T-cell (primary cell): ENCODE data around the gene SIX2. TPM values are rescaled to one million over a fixed set of nuclear protein-coding genes. Genes with fewer than 3 reads are reported as not detected.

Source experiments
- ATAC-seq, 4 experiments: fragments of 200-7000 bp in 3 of 4; fragments of 150-1000 bp in 1 of 4; cut with Tn5 transposase; replicated peaks in 1 of 4; 1 replicate in 3 of 4; 2 replicates in 1 of 4; pipeline ENCODE4 v1.10.0; 2021; ENCODE audit warnings: moderate library complexity in 3 of 4, mild to moderate bottlenecking in 2 of 4, moderate number of reproducible peaks in 1 of 4
- CTCF ChIA-PET, 2 donors: fragments of 300-600 bp; sonication (Branson Sonifier 250); formaldehyde crosslinking; loops; one replicate each; lab custom pipeline; 2022; ENCODE audit warnings: antibody characterized with exemption in 2 of 2; lab: Charles Lee
- POLR2A ChIA-PET, 2 donors: fragments of 300-600 bp; sonication (Branson Sonifier 250); formaldehyde crosslinking; loops; one replicate each; lab custom pipeline; 2022; ENCODE audit warnings: antibody characterized with exemption in 2 of 2; lab: Charles Lee
- DNase-seq, 35 experiments: peaks; one replicate each; pipeline versions ENCODE4 v3.0.0 to v3.0.0-alpha.2; 2013 to 2023
- H3K27ac ChIP-seq: one replicate; pipeline ENCODE4 v1.5.1; 2013; ENCODE audit warnings: low read length
- H3K27me3 ChIP-seq, 2 experiments: replicated peaks in 1 of 2; 1 replicate in 1 of 2; 2 replicates in 1 of 2; pipeline versions ENCODE4 v1.6.1 to v1.7.0; 2013; ENCODE audit warnings: low read length in 1 of 2, mixed read lengths in 1 of 2; ENCODE audit not compliant: control insufficient read depth in 2 of 2, insufficient read depth in 2 of 2; ENCODE audit errors: extremely low read depth in 1 of 2
- H3K36me3 ChIP-seq, 2 donors: 1 replicate in 1 of 2; 2 replicates in 1 of 2; pipeline versions ENCODE4 v1.6.1 to v1.7.0; 2013; ENCODE audit warnings: low read length in 1 of 2; ENCODE audit not compliant: control insufficient read depth in 2 of 2, insufficient read depth in 1 of 2; ENCODE audit errors: extremely low read depth in 1 of 2
- H3K4me1 ChIP-seq, 2 experiments: 1 replicate in 1 of 2; 2 replicates in 1 of 2; pipeline versions ENCODE4 v1.6.1 to v1.7.0; 2013; ENCODE audit warnings: low read length in 2 of 2, mixed read lengths in 1 of 2; ENCODE audit not compliant: insufficient read depth in 2 of 2, control insufficient read depth in 1 of 2; ENCODE audit errors: extremely low read depth in 1 of 2
- H3K4me3 ChIP-seq, 2 donors: 1 replicate in 1 of 2; 2 replicates in 1 of 2; pipeline versions ENCODE4 v1.5.1 to v1.7.0; 2013; ENCODE audit warnings: mild to moderate bottlenecking in 2 of 2, low read length in 1 of 2, moderate library complexity in 1 of 2; ENCODE audit not compliant: control insufficient read depth in 1 of 2; ENCODE audit errors: extremely low read depth in 1 of 2
- H3K9me3 ChIP-seq: 2 replicates; pipeline ENCODE4 v1.7.0; 2013
- H3K27ac Mint-ChIP-seq, 2 donors: one replicate each; pipeline ENCODE4 v1.8.0; 2020 to 2021; ENCODE audit warnings: mild to moderate bottlenecking in 2 of 2, mixed read lengths in 2 of 2
- H3K27me3 Mint-ChIP-seq, 2 donors: one replicate each; pipeline ENCODE4 v1.8.0; 2021 to 2022; ENCODE audit warnings: mixed read lengths in 2 of 2
- H3K36me3 Mint-ChIP-seq: one replicate; pipeline ENCODE4 v1.8.0; 2021; ENCODE audit warnings: mixed read lengths
- H3K4me1 Mint-ChIP-seq, 3 donors: one replicate each; pipeline ENCODE4 v1.8.0; 2020 to 2022; ENCODE audit warnings: mixed read lengths in 3 of 3, mild to moderate bottlenecking in 1 of 3
- H3K4me3 Mint-ChIP-seq, 3 donors: one replicate each; pipeline ENCODE4 v1.8.0; 2020 to 2022; ENCODE audit warnings: mild to moderate bottlenecking in 3 of 3, mixed read lengths in 3 of 3, moderate library complexity in 3 of 3
- H3K9me3 Mint-ChIP-seq, 3 donors: one replicate each; pipeline ENCODE4 v1.8.0; 2020 to 2022; ENCODE audit warnings: mixed read lengths in 3 of 3
- WGBS: methylation state at CpG from one replicate; pipeline ENCODE4 v1.1.5; 2013; ENCODE audit warnings: missing lambda C conversion rate; ENCODE audit not compliant: insufficient coverage; 5-methylcytosine and 5-hydroxymethylcytosine counted together
- total RNA-seq, 35 experiments: library from RNA in 6 of 35; stranded (reverse) in 6 of 35; fragments of 120-200 nt in 1 of 35; gene quantifications; one replicate each; pipeline versions ENCODE4 v1.2.1 to v1.2.4 and lab custom pipeline; 2013 to 2026

The SIX2 gene
- total RNA-seq, 5 donors from 2014 or later (not counting 1 experiment from before 2014, with no cell fraction given) = not detected

DNA sequence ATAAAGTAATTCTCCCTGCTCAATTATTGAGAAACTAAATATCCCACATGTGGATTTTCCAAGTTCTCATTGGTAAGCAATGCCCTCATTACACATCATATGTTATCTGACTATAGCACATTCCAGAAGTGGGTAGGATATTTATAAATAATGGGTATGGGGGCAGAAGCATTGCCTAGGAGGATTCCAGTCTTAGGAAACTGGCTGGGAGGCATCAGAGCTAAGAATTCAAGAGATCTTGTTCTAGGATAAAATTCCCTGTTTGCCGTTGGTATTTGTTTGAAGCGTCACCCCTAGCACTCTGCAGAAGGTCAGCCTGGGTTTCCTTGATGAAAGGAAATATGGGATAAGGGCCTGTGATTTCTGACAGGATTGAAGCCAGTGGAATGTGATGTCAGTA, 20.1 kb downstream of the SIX2 start:
- Histone ChIP-seq H3K9me3 (no peaks in the 10 kb centered on the region), H3K4me1 (no peaks in the 10 kb centered on the region), H3K4me3 (no peak overlapping the region), H3K27ac (no peak overlapping the region), H3K27me3 (peaks cover 0 to 10% of the 10 kb centered on the region in 2 experiments), H3K36me3 (no peaks in the 10 kb centered on the region)
- Mint-ChIP-seq H3K27me3 (peaks cover 38 to 44% of the 10 kb centered on the region in 2 donors), H3K9me3 (peaks cover 5 to 31% (median 8%) of the 10 kb centered on the region in 3 donors), H3K27ac (no peak overlapping the region), H3K4me3 (no peak overlapping the region), H3K36me3 (no peaks in the 10 kb centered on the region), H3K4me1 (no peaks in the 10 kb centered on the region)
- 88% methylated on average over 1 of the region's 2 CpGs for WGBS
- DNase-seq (no peak), ATAC-seq (no peak)
- ChIA-PET POLR2A (no interaction called here), CTCF (no interaction called here)

DNA sequence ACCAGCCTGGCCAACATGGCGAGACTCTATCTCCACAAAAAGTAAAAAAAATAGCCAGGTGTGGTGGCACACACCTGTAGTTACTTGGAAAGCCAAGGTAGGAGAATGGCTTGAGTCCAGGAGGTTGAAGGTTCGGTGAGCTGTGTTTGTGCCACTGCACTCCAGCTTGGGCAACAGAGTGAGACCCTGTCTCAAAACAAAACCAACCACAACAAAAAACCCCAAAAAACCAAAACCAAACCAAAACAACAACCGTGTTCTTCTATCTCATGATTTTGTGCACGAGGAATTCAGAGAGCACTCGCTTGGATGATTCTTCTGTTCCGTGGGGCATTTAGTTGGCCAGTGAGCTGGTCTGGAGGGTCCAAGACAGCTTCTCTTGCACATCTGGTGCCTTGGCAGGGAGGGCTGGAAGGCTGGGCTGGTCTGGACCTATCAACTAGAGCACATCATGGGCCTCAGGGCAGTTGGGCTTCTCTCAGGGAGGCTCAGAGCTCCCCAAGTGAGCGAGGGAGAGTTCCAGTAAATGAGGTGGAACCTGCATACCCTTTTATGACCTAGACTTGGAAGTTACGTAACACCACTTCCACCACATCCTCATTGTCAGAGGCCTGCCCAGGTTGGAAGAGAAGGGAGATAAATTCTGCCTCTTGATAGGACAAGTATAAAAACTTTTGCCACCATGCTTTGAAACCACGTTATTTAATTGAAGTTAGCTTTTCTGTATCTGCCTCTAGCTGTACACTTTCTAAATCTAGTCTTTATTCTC, 25.2 kb downstream of the SIX2 start:
- Histone ChIP-seq H3K9me3 (no peaks in the 10 kb centered on the region), H3K4me1 (no peaks in the 10 kb centered on the region), H3K36me3 (no peaks in the 10 kb centered on the region), H3K27ac (no peak overlapping the region), H3K4me3 (no peak overlapping the region), H3K27me3 (peaks cover 0 to 20% of the 10 kb centered on the region in 2 experiments)
- 70% methylated on average over 2 of the region's 9 CpGs for WGBS
- peaks cover 0 to 16% (median 3%) of the 10 kb centered on the region in 3 donors for H3K9me3 Mint-ChIP-seq
- peaks cover 2 to 6% (median 4%) of the 10 kb centered on the region in 3 donors for H3K4me1 Mint-ChIP-seq
- no peak for ATAC-seq
- no peak overlapping the region for H3K4me3 Mint-ChIP-seq
- CTCF ChIA-PET = interaction anchor here in 1 of 2 donors (0.6 to 1.2 kb wide), 2 partner anchors 12 to 26 kb away, joined by 3 to 7 read pairs; no protein-coding TSS in a partner anchor
- H3K27me3 Mint-ChIP-seq = peaks cover 29 to 37% of the 10 kb centered on the region in 2 donors
- no peaks in the 10 kb centered on the region for H3K36me3 Mint-ChIP-seq
- POLR2A ChIA-PET = no interaction called here
- no peak for DNase-seq
- H3K27ac Mint-ChIP-seq = no peak overlapping the region

DNA sequence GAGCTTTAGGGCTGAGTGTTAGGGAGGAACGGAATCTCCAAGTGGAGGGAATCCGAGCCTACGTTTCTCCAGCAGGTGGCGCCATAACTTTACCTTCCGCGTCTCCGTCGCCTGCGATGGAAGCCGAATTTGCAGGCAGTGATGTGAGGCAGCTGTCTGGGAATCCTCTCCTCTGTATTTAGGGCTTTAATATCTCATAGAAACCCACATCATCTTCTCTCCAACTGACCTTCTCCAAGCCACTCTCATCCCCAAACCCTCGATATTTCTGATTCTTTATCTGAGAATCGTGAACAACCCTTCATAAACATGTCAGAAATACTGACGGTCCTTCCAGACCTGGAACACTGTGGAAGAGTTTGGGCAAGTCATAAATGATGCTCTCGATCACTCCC, 27.5 kb downstream of the SIX2 start:
- no peak overlapping the region for H3K27ac Mint-ChIP-seq
- H3K27me3 Mint-ChIP-seq = peaks cover 35% of the 10 kb centered on the region in 2 donors
- no peaks in the 10 kb centered on the region for H3K36me3 Mint-ChIP-seq
- H3K27me3 ChIP-seq = peaks cover 0 to 24% of the 10 kb centered on the region in 2 experiments
- no peaks in the 10 kb centered on the region for H3K9me3 ChIP-seq
- no peak overlapping the region for H3K27ac ChIP-seq
- WGBS = 22% methylated on average over 3 of the region's 14 CpGs
- CTCF ChIA-PET = interaction anchor here (0.6 to 2.7 kb wide), 12 partner anchors 9 to 1676 kb away, joined by 3 to 20 read pairs (median 4); no protein-coding TSS in a partner anchor
- ATAC-seq = peak in 2 of 4 experiments; percentile 29 to 53
- no peak overlapping the region for H3K4me3 ChIP-seq
- no peaks in the 10 kb centered on the region for H3K4me1 ChIP-seq
- no peaks in the 10 kb centered on the region for H3K9me3 Mint-ChIP-seq
- peaks cover 2 to 6% (median 4%) of the 10 kb centered on the region in 3 donors for H3K4me1 Mint-ChIP-seq
- no peak overlapping the region for H3K4me3 Mint-ChIP-seq
- DNase-seq = peak in 34 of 35 experiments; percentile 18 to 81 (median 46)
- POLR2A ChIA-PET = no interaction called here
- H3K36me3 ChIP-seq = no peaks in the 10 kb centered on the region

DNA sequence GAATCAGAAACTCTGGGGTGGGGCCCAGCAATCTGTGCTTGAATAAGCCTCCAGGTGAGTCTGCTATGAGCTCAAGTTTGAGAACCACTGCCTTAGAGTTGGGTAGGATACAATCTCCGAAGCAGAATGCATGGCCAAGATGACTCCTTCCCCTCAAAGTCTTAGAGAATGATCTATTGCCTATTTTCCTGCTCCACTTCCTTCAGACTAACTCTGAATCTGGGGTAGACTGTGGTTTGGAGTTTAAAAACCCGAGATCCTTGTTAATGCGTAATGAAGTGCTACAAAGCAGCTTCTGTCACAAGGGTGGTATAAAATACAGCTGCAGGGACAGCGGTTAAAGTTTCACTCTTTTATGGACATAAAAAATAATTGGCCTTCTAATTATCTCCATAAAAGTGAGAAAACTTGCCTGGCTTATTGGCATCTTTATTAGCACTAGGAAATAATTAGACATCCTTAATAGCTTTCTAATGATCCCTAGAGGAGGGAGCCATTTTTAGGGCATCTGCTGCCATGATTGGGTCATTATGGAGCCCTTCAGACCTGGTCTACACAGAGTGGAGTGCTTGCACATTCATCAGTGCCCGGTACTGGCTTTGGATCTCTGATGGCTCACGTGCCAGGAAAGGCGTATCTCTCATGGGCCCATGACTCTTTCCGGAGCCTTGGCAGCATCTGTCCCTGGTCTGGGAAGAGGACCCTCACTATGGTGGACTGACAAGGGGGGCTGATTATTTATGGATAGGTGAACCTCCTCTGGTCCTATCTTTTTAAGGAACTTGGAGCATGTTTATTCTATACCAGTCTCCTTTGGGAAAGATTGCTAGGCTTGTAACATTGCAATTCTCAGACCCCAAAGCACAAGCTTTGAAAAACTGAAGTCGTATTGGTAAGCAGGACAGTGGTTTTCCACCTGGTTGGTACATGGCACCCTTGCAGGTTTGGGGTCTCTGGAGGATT, 28.2 kb downstream of the SIX2 start:
- Histone ChIP-seq H3K27ac (no peak overlapping the region), H3K36me3 (no peaks in the 10 kb centered on the region), H3K27me3 (peaks cover 0 to 27% of the 10 kb centered on the region in 2 experiments), H3K4me3 (no peak overlapping the region), H3K4me1 (no peaks in the 10 kb centered on the region), H3K9me3 (no peaks in the 10 kb centered on the region)
- no peaks in the 10 kb centered on the region for H3K36me3 Mint-ChIP-seq
- H3K4me3 Mint-ChIP-seq = no peak overlapping the region
- H3K27me3 Mint-ChIP-seq = peaks cover 29 to 35% of the 10 kb centered on the region in 2 donors
- POLR2A ChIA-PET = no interaction called here
- H3K4me1 Mint-ChIP-seq = peaks cover 2 to 6% (median 4%) of the 10 kb centered on the region in 3 donors
- DNase-seq = no peak
- H3K9me3 Mint-ChIP-seq = no peaks in the 10 kb centered on the region
- ATAC-seq = no peak
- CTCF ChIA-PET = interaction anchor here (0.6 to 2.7 kb wide), 12 partner anchors 8 to 1676 kb away, joined by 3 to 20 read pairs (median 4); no protein-coding TSS in a partner anchor
- WGBS = 67% methylated on average over 4 of the region's 9 CpGs
- H3K27ac Mint-ChIP-seq = no peak overlapping the region

DNA sequence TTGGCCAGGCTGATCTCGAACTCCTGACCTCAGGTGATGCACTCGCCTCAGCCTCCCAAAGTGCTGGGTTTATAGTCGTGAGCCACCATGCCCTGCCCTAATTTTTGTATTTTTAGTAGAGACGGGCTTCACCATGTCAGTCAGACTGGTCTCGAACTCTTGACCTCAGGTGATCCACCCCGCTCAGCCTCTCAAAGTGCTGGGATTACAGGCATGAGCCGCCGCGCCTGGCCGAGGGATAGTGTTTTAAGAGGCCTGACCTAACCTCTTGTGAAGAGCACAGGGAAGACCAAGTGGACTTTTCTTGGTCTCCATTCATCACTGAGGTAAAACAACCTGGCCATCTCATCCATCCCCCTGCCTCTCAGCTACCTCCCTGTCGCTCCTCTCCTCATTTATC, 29.7 kb downstream of the SIX2 start:
- H3K27ac ChIP-seq = no peak overlapping the region
- Mint-ChIP-seq H3K36me3 (no peaks in the 10 kb centered on the region), H3K4me1 (peaks cover 2 to 6% (median 4%) of the 10 kb centered on the region in 3 donors), H3K4me3 (no peak overlapping the region), H3K9me3 (no peaks in the 10 kb centered on the region), H3K27me3 (peaks cover 29 to 34% of the 10 kb centered on the region in 2 donors), H3K27ac (no peak overlapping the region)
- no peak for ATAC-seq
- DNase-seq = no peak
- ChIA-PET CTCF (interaction anchor here in 1 of 2 donors (0.7 kb wide), 1 partner anchor 11 kb away, joined by 3 read pairs; no protein-coding TSS in a partner anchor), POLR2A (no interaction called here)
- no peaks in the 10 kb centered on the region for H3K36me3 ChIP-seq
- peaks cover 0 to 27% of the 10 kb centered on the region in 2 experiments for H3K27me3 ChIP-seq
- no peak overlapping the region for H3K4me3 ChIP-seq
- H3K4me1 ChIP-seq = no peaks in the 10 kb centered on the region
- 77% methylated on average over 10 of the region's 11 CpGs for WGBS
- H3K9me3 ChIP-seq = no peaks in the 10 kb centered on the region
